ENCODE data around the gene PDZD7. TPM values are rescaled to one million over a fixed set of nuclear protein-coding genes. Genes with fewer than 3 reads are reported as not detected.

PDZD7 gene
- total and polyA plus RNA-seq, 2 of the 8 experiments (the other 6 are each of a cell fraction or from before 2014, with no cell fraction given): 0.88 to 1.6 TPM

GRCh38 chr10:100996678-100997359 lies 34.1 kb downstream of the PDZD7 start (continued):
- no peak for TF ChIP-seq CHD7 (IDR thresholded peaks at IDR 0.05; ENCODE audit: insufficient replicate concordance, low read length)
- no peak for TF ChIP-seq ZNF274 (IDR thresholded peaks at IDR 0.05; ENCODE audit: borderline replicate concordance, extremely low read depth, low read length)
- no peak for TF ChIP-seq EP300 (IDR thresholded peaks at IDR 0.05; ENCODE audit: borderline replicate concordance in 1 of 2, low read depth in 2 of 2, low read length in 2 of 2)
- TF ChIP-seq TAF7 (optimal IDR thresholded peaks at IDR 0.05; ENCODE audit: borderline replicate concordance, low read depth, low read length): no peak
- no peak for TF ChIP-seq ATF2 (IDR thresholded peaks at IDR 0.05; ENCODE audit: low read length)
- no peak for TF ChIP-seq POU5F1 (IDR thresholded peaks at IDR 0.05; ENCODE audit: low read depth, low read length)
- no peak for TF ChIP-seq JUN (IDR thresholded peaks at IDR 0.05; ENCODE audit: low read depth, low read length)
- TF ChIP-seq SIRT6 (IDR thresholded peaks at IDR 0.05; ENCODE audit: low read length): no peak
- no peak for TF ChIP-seq NRF1 (IDR thresholded peaks at IDR 0.05; ENCODE audit: low read depth, low read length)

All from H1 (cell line).